Left renal pelvis (tissue), 4 donors: Measurements from ENCODE around the gene KCNIP2. TPM values are rescaled to one million over a fixed set of nuclear protein-coding genes. Genes with fewer than 3 reads are reported as not detected.

Experiments used
- DNase-seq, 4 donors: peaks; one replicate each; pipeline ENCODE4 v3.0.0-alpha.2; 2013; ENCODE audit warnings: low read depth in 4 of 4, low spot score in 3 of 4
- polyA plus RNA-seq, 4 donors: library from polyadenylated mRNA; unstranded; fragments of 120-200 nt; gene quantifications; one replicate each; pipeline ENCODE4 v1.2.1, GENCODE V29; 2013; ENCODE audit not compliant: insufficient read length in 4 of 4

The KCNIP2 gene
- polyA plus RNA-seq, 4 donors: 3.3 to 7.9 (median 5.3) TPM

DNA sequence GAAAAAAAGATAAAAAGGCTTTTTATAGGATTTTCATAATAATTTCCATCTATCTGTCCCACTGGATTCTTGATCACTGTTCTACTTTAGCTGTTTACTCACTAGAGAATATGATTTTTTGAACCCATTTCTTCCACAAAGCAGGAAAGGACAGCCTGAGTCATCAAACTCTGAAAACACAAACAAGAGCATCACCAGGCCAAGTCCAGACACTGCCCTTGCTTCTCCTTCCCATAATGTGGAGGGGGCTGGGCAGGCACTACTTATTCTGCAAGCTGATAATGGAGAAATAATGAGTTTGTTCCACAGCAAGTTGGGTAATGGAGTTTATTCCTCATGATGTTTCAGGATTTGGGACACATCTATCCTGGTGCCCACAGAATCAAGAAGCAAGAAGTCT, 13.0 kb upstream of the KCNIP2 start:
- no peak for DNase-seq

DNA sequence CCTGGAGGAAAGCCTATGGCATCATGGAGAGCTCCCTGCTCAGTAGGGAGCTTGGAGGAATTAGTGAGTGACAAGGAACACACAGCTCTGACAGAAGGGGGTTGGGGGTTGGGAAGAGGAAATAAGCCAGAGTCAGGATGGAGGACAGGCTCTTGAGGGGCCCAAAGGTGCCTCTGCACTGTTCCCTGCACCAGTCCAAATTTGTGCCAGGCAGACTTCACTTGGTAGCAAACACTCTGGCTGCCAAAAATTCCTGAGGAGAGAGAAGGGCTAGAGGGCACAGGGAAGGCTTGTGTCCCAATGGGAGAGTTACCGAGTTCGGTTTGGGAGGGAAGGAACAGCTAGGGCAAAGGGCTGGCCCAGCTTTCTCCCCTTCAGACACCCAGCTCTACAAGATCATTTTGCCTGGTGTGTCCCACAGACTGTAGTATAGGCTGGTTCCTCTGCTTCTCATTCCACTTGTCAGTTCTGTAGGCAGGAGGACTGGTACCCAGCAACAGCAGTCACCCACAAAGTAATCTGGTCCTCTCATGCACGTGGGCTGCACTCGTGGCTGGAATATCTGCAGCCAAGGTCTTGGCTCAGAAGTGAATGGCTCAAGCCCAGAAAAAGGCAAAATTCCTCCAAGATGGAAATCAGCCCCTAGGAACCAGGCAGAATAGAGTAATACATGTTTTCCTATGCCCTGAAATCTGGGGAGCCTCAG, 8.0 kb upstream of the KCNIP2 start:
- no peak for DNase-seq

DNA sequence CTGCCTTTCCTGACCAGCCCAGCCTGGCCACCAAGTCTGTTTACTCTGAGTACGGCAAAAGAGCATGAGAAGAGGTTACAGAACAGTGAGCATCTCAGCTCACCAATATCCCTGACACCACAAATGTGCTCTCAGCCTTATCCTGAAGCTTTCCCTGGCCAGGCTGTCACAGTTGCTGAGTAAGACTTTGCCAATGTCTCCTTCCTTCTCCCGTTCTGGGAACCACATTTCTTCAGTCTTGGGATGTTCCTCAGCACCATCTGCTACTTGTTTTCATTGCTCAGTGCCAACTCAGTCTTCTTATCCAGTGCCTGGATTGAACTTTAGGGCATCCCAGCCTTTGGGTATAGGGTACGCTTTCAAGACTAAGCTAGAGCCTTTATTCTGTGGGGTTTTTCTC, 7.1 kb upstream of the KCNIP2 start:
- DNase-seq: no peak

- no peak for DNase-seq
Observed at GRCh38 chr10:101848894-101849351, 5.3 kb upstream of the KCNIP2 start.

DNA sequence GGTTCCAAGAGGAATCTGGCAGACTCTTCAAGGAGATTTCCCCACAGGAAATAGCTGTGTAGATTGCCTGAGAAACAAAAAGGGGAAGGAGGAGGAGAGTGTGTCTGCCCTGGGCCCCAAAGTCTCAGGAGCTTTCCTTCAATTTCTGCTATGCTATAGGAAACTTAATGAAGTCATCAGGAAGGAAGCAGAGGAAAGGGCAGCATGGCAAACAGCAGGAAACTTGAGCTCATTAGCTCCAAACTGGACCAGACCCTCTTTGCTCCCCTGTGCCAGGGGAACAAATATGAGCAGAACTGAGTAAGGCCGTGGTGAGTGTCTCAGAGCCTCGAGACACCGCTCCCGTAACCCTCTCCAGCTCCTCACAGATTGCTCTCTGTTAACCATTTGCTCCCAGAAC, 4.8 kb upstream of the KCNIP2 start:
- DNase-seq: no peak

DNA sequence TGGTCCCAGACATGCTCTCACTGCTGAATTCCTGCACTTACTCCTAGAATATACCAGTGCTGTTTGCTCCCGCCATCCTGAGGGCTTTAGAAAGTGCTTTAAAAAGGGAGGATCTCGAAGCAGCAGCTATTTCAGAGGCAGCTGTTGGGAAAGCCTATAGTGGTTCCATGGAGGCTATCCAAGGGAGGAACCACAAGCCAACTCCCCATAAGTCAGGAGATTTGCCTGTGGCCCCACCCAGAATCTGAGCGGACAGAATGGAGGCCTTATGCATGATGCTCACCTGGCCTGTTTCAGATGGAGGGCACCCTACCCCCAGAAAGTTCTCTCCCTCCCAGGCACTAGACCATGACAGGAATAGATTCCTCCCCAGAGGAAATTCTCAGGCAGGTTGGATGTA, 2.3 kb upstream of the KCNIP2 start:
- no peak for DNase-seq

- no peak for DNase-seq
Observed at GRCh38 chr10:101841826-101842225, 1.8 kb downstream of the KCNIP2 start.

- peak in 1 of 4 donors; percentile 77 for DNase-seq
Observed at GRCh38 chr10:101840741-101841453, 2.7 kb downstream of the KCNIP2 start.

GRCh38 chr10:101840102-101840684, 3.4 kb downstream of the KCNIP2 start:
- no peak for DNase-seq

GRCh38 chr10:101839416-101840063, 4.1 kb downstream of the KCNIP2 start:
- no peak for DNase-seq

DNA sequence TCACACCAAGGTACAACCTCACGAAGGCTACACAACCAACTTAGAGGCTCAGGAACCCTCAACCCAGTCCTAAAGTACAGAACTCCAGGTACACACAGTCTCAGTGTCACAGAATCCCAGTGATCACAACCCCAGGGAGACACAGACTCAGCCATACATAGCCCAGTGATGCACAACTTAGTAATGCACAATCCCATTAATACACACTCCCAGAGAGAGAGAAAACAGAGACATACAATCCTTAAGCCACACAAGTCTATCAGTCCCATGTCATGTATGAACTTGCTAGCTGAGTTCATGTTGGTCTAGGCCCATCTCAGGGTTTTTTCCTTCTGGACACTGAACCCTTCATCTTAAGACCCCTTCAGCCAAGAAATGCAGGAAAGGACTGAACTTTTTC, 4.6 kb downstream of the KCNIP2 start:
- no peak for DNase-seq

DNA sequence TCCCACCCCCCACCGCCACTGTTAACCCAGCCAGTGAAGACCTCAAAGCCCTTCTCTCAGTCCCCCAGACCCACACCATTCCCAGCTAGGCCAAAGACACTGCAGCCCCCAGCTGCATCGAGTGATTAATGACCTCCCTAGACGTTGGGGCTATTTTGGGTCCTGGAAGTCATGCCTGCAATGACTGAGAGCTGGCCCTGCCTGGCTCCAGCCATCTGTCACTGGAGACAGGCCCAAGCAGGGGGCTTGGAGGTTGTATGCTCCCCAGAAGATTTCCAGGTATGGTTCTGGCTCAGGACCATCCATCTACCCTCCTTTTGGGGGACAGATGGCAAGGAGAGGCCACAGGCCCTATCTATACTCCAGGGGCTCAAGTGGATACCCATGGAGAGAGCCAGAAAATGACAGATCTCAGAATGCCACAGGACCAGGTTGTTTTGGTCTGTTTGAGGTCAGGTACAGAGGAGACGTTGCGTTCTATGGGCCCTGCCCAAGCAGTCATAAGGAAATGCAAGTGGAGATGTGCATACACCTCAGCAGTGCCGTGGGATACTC, 5.1 kb downstream of the KCNIP2 start:
- DNase-seq: no peak

- DNase-seq: no peak
Observed at GRCh38 chr10:101837748-101838147, 5.9 kb downstream of the KCNIP2 start.

DNA sequence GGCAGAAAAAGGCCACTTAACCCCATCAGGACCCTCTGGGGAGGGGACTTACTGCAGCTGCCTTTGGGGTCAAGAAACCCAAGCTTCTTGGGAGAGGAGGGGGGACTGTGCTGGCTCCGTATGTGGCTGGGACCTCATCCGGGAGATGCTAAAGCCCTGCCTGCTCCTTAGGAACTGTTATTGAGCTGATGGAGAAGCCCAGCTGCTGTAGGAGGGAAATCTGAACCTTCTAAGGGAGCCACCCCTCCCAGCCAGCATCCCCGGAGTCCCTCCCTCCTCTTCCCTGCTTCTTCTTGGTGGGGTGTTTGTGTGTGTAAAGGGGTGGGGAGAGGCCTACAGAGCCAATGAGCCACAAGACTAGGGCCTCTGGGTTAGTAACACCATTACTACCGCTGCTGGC, 8.2 kb downstream of the KCNIP2 start:
- no peak for DNase-seq

DNA sequence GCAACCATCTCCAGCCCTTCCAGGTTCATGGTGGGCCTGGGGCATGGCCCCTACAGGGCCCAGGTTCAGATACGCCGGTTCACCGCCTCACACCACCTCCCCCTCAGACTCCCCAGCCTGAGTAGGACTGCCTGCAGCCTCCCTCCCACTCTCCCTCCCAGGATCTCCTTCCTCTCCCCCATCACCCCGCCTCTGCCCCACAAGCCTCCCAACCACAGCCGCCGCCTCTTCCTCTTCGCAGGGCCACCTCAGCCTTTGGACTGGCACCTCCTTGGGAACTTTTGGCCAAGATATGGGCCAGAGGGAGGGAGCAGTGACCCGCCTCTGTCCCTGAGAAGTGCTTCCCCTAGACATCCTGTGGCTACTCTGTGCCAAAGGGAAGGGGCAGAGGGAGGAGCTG, 9.3 kb downstream of the KCNIP2 start:
- no peak for DNase-seq

- DNase-seq: no peak
Observed at GRCh38 chr10:101833466-101833865, 10.1 kb downstream of the KCNIP2 start.

- DNase-seq: no peak
Observed at GRCh38 chr10:101832325-101832771, 11.3 kb downstream of the KCNIP2 start.

DNA sequence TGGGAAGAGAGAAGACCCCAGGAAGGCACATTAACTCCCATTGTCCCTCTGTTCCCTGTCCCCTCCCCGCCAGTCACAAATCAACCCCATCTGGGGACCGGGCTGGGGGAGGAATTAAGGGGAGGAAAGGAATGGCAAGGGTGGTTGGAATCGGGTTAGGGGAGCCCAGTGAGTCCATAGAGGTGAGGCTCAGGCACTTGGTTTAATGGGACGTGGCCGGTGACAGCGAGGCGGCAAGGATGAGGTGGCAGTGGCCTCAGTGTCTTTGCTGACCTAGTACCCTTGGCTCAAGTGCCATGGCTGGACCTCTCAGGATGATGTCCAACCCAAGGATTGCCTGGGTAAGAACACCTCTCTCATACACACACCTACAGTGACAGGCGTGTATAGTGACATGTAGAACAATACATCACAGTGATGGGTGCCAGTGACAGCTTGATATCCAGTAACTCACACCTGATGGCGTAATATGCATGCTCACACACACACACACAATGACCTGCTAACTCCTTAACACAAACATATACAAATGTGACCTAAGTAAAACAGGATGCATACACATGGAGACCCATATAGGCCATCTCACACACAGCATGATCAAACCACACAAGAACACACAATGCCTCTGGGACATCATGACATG, 12.3 kb downstream of the KCNIP2 start:
- DNase-seq: no peak

- peak in 3 of 4 donors; percentile 71 to 78 (median 78) for DNase-seq
Observed at GRCh38 chr10:101830322-101831168, 13.1 kb downstream of the KCNIP2 start.
